Neural crest cell (in vitro differentiated cells): ENCODE results near the gene EMC8. TPM values are rescaled to one million over a fixed set of nuclear protein-coding genes. Genes with fewer than 3 reads are reported as not detected.

ENCODE experiments used
- DNase-seq: peaks from one replicate; pipeline ENCODE4 v3.0.0; 2021; ENCODE audit warnings: low read depth, mixed read lengths, low spot score
- H3K27ac Mint-ChIP-seq: one replicate; pipeline ENCODE4 v1.8.0; 2021; ENCODE audit warnings: mild to moderate bottlenecking, mixed read lengths; ENCODE audit not compliant: unreplicated experiment
- H3K27me3 Mint-ChIP-seq: 2 replicates; pipeline ENCODE4 v1.8.0; 2021; ENCODE audit warnings: low read depth, mild to moderate bottlenecking, mixed read lengths
- H3K36me3 Mint-ChIP-seq: 2 replicates; pipeline ENCODE4 v1.8.0; 2021; ENCODE audit warnings: low read depth, mild to moderate bottlenecking, mixed read lengths
- H3K4me1 Mint-ChIP-seq: 2 replicates; pipeline ENCODE4 v1.8.0; 2021; ENCODE audit warnings: mixed read lengths
- H3K4me3 Mint-ChIP-seq: one replicate; pipeline ENCODE4 v1.8.0; 2021; ENCODE audit warnings: mild to moderate bottlenecking, mixed read lengths
- H3K9me3 Mint-ChIP-seq: 2 replicates; pipeline ENCODE4 v1.8.0; 2021; ENCODE audit warnings: mixed read lengths
- total RNA-seq: library from RNA; stranded (reverse); gene quantifications from 2 replicates; pipeline ENCODE4 v1.2.1, GENCODE V29; 2021
- TF ChIP-seq, protein P1 (sequence below): fragments of 200-600 bp; sonication (generic); conservative IDR thresholded peaks from 2 replicates; pipeline ENCODE4 v1.5.0; 2021; ENCODE audit warnings: antibody characterized with exemption, mild to moderate bottlenecking

The EMC8 gene
- total RNA-seq, 1 donor from 2014 or later: 44.1 TPM

- peak; percentile 25 for DNase-seq
- Mint-ChIP-seq H3K27me3 (peaks cover 58% of the 10 kb centered on the region), H3K27ac (no peak overlapping the region), H3K36me3 (no peaks in the 10 kb centered on the region), H3K4me3 (peak overlapping the region; percentile 89), H3K4me1 (peaks cover 5% of the 10 kb centered on the region), H3K9me3 (no peaks in the 10 kb centered on the region)
- TF ChIP-seq, protein P1, sequence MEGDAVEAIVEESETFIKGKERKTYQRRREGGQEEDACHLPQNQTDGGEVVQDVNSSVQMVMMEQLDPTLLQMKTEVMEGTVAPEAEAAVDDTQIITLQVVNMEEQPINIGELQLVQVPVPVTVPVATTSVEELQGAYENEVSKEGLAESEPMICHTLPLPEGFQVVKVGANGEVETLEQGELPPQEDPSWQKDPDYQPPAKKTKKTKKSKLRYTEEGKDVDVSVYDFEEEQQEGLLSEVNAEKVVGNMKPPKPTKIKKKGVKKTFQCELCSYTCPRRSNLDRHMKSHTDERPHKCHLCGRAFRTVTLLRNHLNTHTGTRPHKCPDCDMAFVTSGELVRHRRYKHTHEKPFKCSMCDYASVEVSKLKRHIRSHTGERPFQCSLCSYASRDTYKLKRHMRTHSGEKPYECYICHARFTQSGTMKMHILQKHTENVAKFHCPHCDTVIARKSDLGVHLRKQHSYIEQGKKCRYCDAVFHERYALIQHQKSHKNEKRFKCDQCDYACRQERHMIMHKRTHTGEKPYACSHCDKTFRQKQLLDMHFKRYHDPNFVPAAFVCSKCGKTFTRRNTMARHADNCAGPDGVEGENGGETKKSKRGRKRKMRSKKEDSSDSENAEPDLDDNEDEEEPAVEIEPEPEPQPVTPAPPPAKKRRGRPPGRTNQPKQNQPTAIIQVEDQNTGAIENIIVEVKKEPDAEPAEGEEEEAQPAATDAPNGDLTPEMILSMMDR: peak; percentile 15
Observed at GRCh38 chr16:85750146-85750826, 49.1 kb downstream of the EMC8 start.

GRCh38 chr16:85749771-85750145 is 49.6 kb downstream of the EMC8 start:
- DNase-seq: no peak

DNA sequence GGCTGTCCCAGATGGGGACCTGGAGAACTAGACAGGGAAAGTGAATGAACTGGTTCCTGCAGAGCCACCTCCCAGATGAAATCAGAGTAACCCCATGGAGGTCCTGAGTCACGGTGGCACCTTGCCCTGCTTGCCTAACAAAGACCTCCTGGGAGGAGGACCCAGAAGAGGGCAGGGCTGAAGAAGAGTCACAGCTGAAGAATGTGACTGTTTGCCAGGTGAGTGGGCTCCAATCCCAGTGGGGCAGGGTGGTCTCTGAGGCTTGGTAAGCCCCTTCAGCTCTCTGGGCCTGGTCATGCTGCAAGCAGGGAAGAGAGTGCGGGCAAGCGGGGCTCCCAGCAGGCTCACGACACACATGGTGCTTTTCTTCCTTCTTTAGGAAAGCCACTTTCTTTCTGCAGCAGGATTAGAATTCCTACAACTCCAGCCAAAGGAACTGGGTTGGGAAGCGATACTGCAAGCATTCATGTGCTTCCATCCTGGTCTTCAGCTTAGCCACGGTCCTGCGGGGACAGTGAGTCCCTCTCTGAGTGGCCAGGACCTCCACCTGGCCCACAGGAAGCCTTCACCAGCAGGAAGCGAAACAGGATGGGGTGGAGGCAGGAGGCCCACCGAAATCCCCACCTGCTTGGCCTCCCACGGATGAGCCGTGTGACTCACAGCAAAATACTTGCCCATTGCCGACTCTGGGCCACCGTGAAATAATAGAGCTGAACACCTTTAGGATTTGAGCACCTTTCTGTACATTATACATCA is 52.7 kb downstream of the EMC8 start:
- Mint-ChIP-seq H3K27ac (no peak overlapping the region), H3K4me1 (peaks cover 5% of the 10 kb centered on the region)
- DNase-seq: no peak

More at GRCh38 chr16:85749771-85750145, 49.6 kb downstream of the EMC8 start:
- Mint-ChIP-seq H3K4me1 (peaks cover 5% of the 10 kb centered on the region), H3K4me3 (peak overlapping the region; percentile 89), H3K27me3 (peaks cover 60% of the 10 kb centered on the region), H3K27ac (no peak overlapping the region), H3K9me3 (no peaks in the 10 kb centered on the region), H3K36me3 (no peaks in the 10 kb centered on the region)
- TF ChIP-seq, protein P1: no peak

GRCh38 chr16:85738923-85739715 is 60.2 kb downstream of the EMC8 start:
- TF ChIP-seq, protein P1: no peak
- no peaks in the 10 kb centered on the region for H3K27me3 Mint-ChIP-seq
- DNase-seq: no peak
- H3K36me3 Mint-ChIP-seq: no peaks in the 10 kb centered on the region
- H3K27ac Mint-ChIP-seq: no peak overlapping the region
- H3K4me3 Mint-ChIP-seq: no peak overlapping the region
- H3K9me3 Mint-ChIP-seq: no peaks in the 10 kb centered on the region
- no peaks in the 10 kb centered on the region for H3K4me1 Mint-ChIP-seq

More for the DNA sequence above, 52.7 kb downstream of the EMC8 start:
- Mint-ChIP-seq H3K4me3 (no peak overlapping the region), H3K9me3 (no peaks in the 10 kb centered on the region), H3K27me3 (peaks cover 40% of the 10 kb centered on the region), H3K36me3 (no peaks in the 10 kb centered on the region)
- TF ChIP-seq, protein P1: no peak

- Mint-ChIP-seq H3K4me1 (peaks cover 5% of the 10 kb centered on the region), H3K27me3 (peaks cover 2% of the 10 kb centered on the region), H3K4me3 (no peak overlapping the region), H3K27ac (no peak overlapping the region), H3K36me3 (no peaks in the 10 kb centered on the region), H3K9me3 (no peaks in the 10 kb centered on the region)
- DNase-seq: no peak
- TF ChIP-seq, protein P1: no peak
Observed at GRCh38 chr16:85736921-85737320, 62.4 kb downstream of the EMC8 start.
